PC-9 (cell line): ENCODE results near the gene MRPL19.

ENCODE experiments used
- CTCF ChIP-seq: fragments of 200-600 bp; sonication (generic); conservative IDR thresholded peaks from 2 replicates; pipeline ENCODE4 v1.6.1; 2017; ENCODE audit warnings: mixed run types, antibody characterized with exemption, mild to moderate bottlenecking, moderate library complexity
- EZH2 ChIP-seq: fragments of 200-600 bp; sonication (generic); IDR thresholded peaks from 2 replicates; pipeline ENCODE4 v1.8.0; 2017; ENCODE audit warnings: antibody characterized with exemption, low read depth

DNA sequence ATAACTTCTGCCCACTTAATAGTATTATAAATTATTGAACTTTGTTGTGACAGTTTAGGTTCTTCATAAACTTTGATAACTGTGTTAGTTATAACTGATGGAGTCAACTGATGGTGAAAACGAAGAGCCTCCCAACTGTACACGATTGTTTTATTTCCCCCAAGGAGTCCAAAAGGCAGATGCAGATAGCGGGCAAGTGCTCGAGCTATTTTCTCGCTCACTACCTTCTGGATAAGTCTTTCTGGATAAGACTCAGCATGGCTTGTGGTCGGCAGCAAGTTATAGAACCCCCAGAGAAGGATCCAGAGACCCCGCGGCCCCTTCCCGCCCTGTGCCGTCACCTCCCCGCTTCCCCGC is 63.6 kb downstream of the MRPL19 start:
- TF ChIP-seq CTCF (no peak), EZH2 (no peak)
